Panc1 (cell line): ENCODE results near the gene ZFAND3. TPM values are rescaled to one million over a fixed set of nuclear protein-coding genes. Genes with fewer than 3 reads are reported as not detected.

Experiments
- ATAC-seq: fragments of 200-7000 bp; cut with Tn5 transposase; 2 replicates; pipeline ENCODE4 v1.9.1; 2020; ENCODE audit warnings: mild to moderate bottlenecking, moderate library complexity
- BruUV-seq: library from RNA; stranded (reverse); fragments of 400-500 nt; replicated peaks from 2 replicates; lab custom pipeline; 2021; lab: Mats Ljungman, UMichigan
- CTCF ChIA-PET: fragments of 300-600 bp; sonication (Branson Sonifier 250); formaldehyde crosslinking; loops from one replicate; lab custom pipeline; 2022; ENCODE audit warnings: antibody characterized with exemption; lab: Charles Lee
- POLR2A ChIA-PET: fragments of 300-600 bp; sonication (Branson Sonifier 250); formaldehyde crosslinking; loops from one replicate; lab custom pipeline; 2022; ENCODE audit warnings: antibody characterized with exemption; lab: Charles Lee
- DNase-seq: peaks from one replicate; pipeline ENCODE4 v3.0.0-alpha.2; 2010; ENCODE audit warnings: low read depth, low spot score
- H3K27ac ChIP-seq: 2 replicates; pipeline ENCODE4 v1.5.1; 2011; ENCODE audit warnings: mild to moderate bottlenecking, low read length, inconsistent platforms
- H3K27me3 ChIP-seq: fragments of 200-500 bp; sonication (Bioruptor generic); 2 replicates; pipeline ENCODE4 v1.6.0; 2014; ENCODE audit warnings: low read length, inconsistent platforms; ENCODE audit not compliant: control insufficient read depth, insufficient read depth
- H3K36me3 ChIP-seq: fragments of 200-500 bp; sonication (Bioruptor generic); 2 replicates; pipeline ENCODE4 v1.5.1; 2014; ENCODE audit warnings: inconsistent platforms, mild to moderate bottlenecking, low read length, moderate library complexity; ENCODE audit not compliant: control insufficient read depth, insufficient read depth
- H3K4me1 ChIP-seq: 2 replicates; pipeline ENCODE4 v1.5.1; 2011; ENCODE audit warnings: inconsistent platforms, mild to moderate bottlenecking, low read length, moderate library complexity; ENCODE audit not compliant: control insufficient read depth, insufficient read depth
- H3K4me3 ChIP-seq, 2 experiments: 2 replicates each; pipeline ENCODE4 v1.5.1; 2011 to 2012; ENCODE audit warnings: low read depth in 2 of 2, low read length in 2 of 2, mild to moderate bottlenecking in 2 of 2, inconsistent platforms in 1 of 2, moderate library complexity in 1 of 2
- H3K9me3 ChIP-seq: fragments of 200-500 bp; sonication (Bioruptor generic); 2 replicates; pipeline ENCODE4 v1.5.1; 2014; ENCODE audit warnings: low read depth, mild to moderate bottlenecking, inconsistent platforms, low read length, moderate library complexity; ENCODE audit not compliant: control insufficient read depth, insufficient read depth
- CTCF ChIP-seq: fragments of 450-650 bp; IDR thresholded peaks from 2 replicates; pipeline ENCODE4 v1.5.1; 2017; ENCODE audit warnings: mild to moderate bottlenecking
- POLR2AphosphoS5 ChIP-seq: IDR thresholded peaks from 2 replicates; pipeline ENCODE4 v1.6.1; 2012; ENCODE audit warnings: mild to moderate bottlenecking, low read depth, low read length, moderate library complexity
- REST ChIP-seq, 2 experiments: IDR thresholded peaks; 2 replicates each; pipeline ENCODE4 v1.6.1; 2011 to 2012; ENCODE audit warnings: low read depth in 2 of 2, control low read depth in 1 of 2, low read length in 1 of 2, mild to moderate bottlenecking in 1 of 2, moderate library complexity in 1 of 2; ENCODE audit not compliant: insufficient read depth in 1 of 2
- SIN3A ChIP-seq: IDR thresholded peaks from 2 replicates; pipeline ENCODE4 v1.6.1; 2012; ENCODE audit warnings: low read depth, mild to moderate bottlenecking, low read length, moderate library complexity, borderline replicate concordance; ENCODE audit not compliant: insufficient read depth
- TCF7L2 ChIP-seq: IDR thresholded peaks from 2 replicates; pipeline ENCODE4 v1.6.1; 2011; ENCODE audit warnings: mild to moderate bottlenecking, low read depth, low read length, inconsistent platforms
- in situ Hi-C: cut with HindIII; loops from 2 replicates; pipeline ENCODE4 v1.10.0; 2016; ENCODE audit warnings: low sequenced_read_pairs, low pct_unique_long_range_greater_than_20kb
- intact Hi-C: fragments of 100-400 bp; cut with micrococcal nuclease; formaldehyde crosslinking; loops from one replicate; pipeline ENCODE4 v1.10.0; 2022; ENCODE audit not compliant: unreplicated experiment
- total RNA-seq: library from RNA; stranded (reverse); gene quantifications from one replicate; pipeline ENCODE4 v1.2.1, GENCODE V29; 2021; ENCODE audit not compliant: unreplicated experiment

ZFAND3 gene
- total RNA-seq, 1 experiment from 2014 or later, result 95.9 TPM

GRCh38 chr6:38115626-38116008 is 296.1 kb downstream of the ZFAND3 start:
- DNase-seq (no peak), ATAC-seq (no peak)
- in situ Hi-C loops, result no loop called here
- Histone ChIP-seq H3K27ac (no peak overlapping the region), H3K9me3 (no peaks in the 10 kb centered on the region), H3K4me3 (no peak overlapping the region), H3K36me3 (0 out of 2 replicates have a peak, but pooled peaks cover 5% of the 10 kb centered on the region), H3K4me1 (no peaks in the 10 kb centered on the region), H3K27me3 (no peaks in the 10 kb centered on the region)
- TF ChIP-seq TCF7L2 (no peak), POLR2AphosphoS5 (no peak), CTCF (no peak), REST (IDR thresholded peaks at IDR 0.05; ENCODE audit: insufficient read depth in 1 of 2, low read depth in 2 of 2, low read length in 1 of 2) (no peak), SIN3A (no peak)
- BruUV-seq, result no TSS peak
- intact Hi-C loops, result no loop called here
- POLR2A ChIA-PET, result no interaction called here
- CTCF ChIA-PET, result no interaction called here

- ChIA-PET CTCF (no interaction called here), POLR2A (no interaction called here)
- TF ChIP-seq SIN3A (no peak), TCF7L2 (no peak), CTCF (no peak), REST (IDR thresholded peaks at IDR 0.05; ENCODE audit: insufficient read depth in 1 of 2, low read depth in 2 of 2, low read length in 1 of 2) (no peak), POLR2AphosphoS5 (no peak)
- Histone ChIP-seq H3K27ac (no peak overlapping the region), H3K9me3 (no peaks in the 10 kb centered on the region), H3K27me3 (no peaks in the 10 kb centered on the region), H3K4me1 (no peaks in the 10 kb centered on the region), H3K4me3 (no peak overlapping the region), H3K36me3 (0 out of 2 replicates have a peak, but pooled peaks cover 5% of the 10 kb centered on the region)
- intact Hi-C loops (no loop called here), in situ Hi-C loops (no loop called here)
- ATAC-seq, result no peak
- no peak for DNase-seq
- BruUV-seq, result no TSS peak
Observed at GRCh38 chr6:38116248-38116647, 296.7 kb downstream of the ZFAND3 start.
